Suprapubic skin (tissue), 4 donors: ENCODE measurements around the gene IQCN. TPM values are rescaled to one million over a fixed set of nuclear protein-coding genes. Genes with fewer than 3 reads are reported as not detected.

Experiments used
- DNase-seq, 2 donors: peaks; one replicate each; pipeline ENCODE4 v3.0.0-alpha.2; 2019; ENCODE audit warnings: low spot score in 2 of 2
- H3K27ac ChIP-seq: fragments of 200-600 bp; sonication (generic); one replicate; pipeline ENCODE4 v1.5.1; 2019
- H3K27me3 ChIP-seq: fragments of 200-600 bp; sonication (generic); one replicate; pipeline ENCODE4 v1.5.1; 2019
- H3K36me3 ChIP-seq: fragments of 200-600 bp; sonication (generic); one replicate; pipeline ENCODE4 v1.5.1; 2019
- H3K4me1 ChIP-seq: fragments of 200-600 bp; sonication (generic); one replicate; pipeline ENCODE4 v1.5.1; 2019
- H3K4me3 ChIP-seq: fragments of 200-600 bp; sonication (generic); one replicate; pipeline ENCODE4 v1.5.1; 2019; ENCODE audit warnings: mild to moderate bottlenecking
- H3K9me3 ChIP-seq: fragments of 200-600 bp; sonication (generic); one replicate; pipeline ENCODE4 v1.5.1; 2019
- EP300 ChIP-seq: sonication (generic); formaldehyde crosslinking; IDR thresholded peaks from one replicate; pipeline ENCODE4 v1.6.1; 2017; ENCODE audit warnings: antibody characterized with exemption
- POLR2A ChIP-seq, 2 donors: fragments of 450-650 bp; IDR thresholded peaks; one replicate each; pipeline ENCODE4 v1.6.1; 2017; ENCODE audit warnings: antibody characterized with exemption in 2 of 2, mild to moderate bottlenecking in 2 of 2, moderate library complexity in 2 of 2
- POLR2AphosphoS5 ChIP-seq, 3 donors: sonication (generic); formaldehyde crosslinking; IDR thresholded peaks; one replicate each; pipeline ENCODE4 v1.6.1; 2017; ENCODE audit warnings: antibody characterized with exemption in 3 of 3
- WGBS: methylation state at CpG from one replicate; pipeline ENCODE4 v1.1.5; 2018; 5-methylcytosine and 5-hydroxymethylcytosine counted together
- total RNA-seq, 4 donors: library from RNA; depleted of rRNA; stranded (reverse); fragments of >200 nt; gene quantifications; one replicate each; pipeline ENCODE4 v1.1.0, GENCODE V29; 2016
- TF ChIP-seq, protein P1 (sequence below), 2 donors: fragments of 200-600 bp in 1 of 2; fragments of 450-650 bp in 1 of 2; sonication (generic) in 1 of 2; IDR thresholded peaks; one replicate each; pipeline ENCODE4 v1.5.1; 2016 to 2019; ENCODE audit warnings: antibody characterized with exemption in 2 of 2, mild to moderate bottlenecking in 1 of 2, moderate library complexity in 1 of 2

IQCN gene
- total RNA-seq, 4 donors from 2014 or later = 8.1 to 27.6 (median 13.6) TPM

DNA sequence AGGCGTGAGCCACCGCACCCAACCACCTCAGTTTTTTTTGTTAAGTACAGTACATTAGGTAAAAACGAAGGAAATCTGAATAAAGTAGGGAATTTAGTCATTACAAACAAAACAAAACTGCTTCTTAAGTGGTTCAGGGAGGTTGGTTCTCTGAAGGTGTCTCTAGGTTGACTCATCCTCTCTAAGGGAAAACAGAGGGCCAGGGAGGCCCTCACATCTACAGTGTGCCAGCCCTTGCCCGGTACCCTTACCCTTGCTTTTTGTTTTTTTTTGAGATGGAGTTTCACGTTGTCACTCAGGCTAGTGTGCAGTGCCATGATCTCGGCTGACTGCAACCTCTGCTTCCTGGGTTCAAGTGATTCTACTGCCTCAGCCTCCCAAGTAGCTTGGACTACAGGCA is 24.3 kb upstream of the IQCN start:
- no peak overlapping the region for H3K27ac ChIP-seq
- no peaks in the 10 kb centered on the region for H3K27me3 ChIP-seq
- H3K4me1 ChIP-seq = peaks cover 31% of the 10 kb centered on the region
- H3K4me3 ChIP-seq = no peak overlapping the region
- TF ChIP-seq POLR2A (IDR thresholded peaks at IDR 0.05) (no peak), POLR2AphosphoS5 (IDR thresholded peaks at IDR 0.05) (no peak)
- 83% methylated on average over 6 of the region's 6 CpGs for WGBS
- H3K36me3 ChIP-seq = no peaks in the 10 kb centered on the region
- H3K9me3 ChIP-seq = no peaks in the 10 kb centered on the region
- no peak for DNase-seq

DNA sequence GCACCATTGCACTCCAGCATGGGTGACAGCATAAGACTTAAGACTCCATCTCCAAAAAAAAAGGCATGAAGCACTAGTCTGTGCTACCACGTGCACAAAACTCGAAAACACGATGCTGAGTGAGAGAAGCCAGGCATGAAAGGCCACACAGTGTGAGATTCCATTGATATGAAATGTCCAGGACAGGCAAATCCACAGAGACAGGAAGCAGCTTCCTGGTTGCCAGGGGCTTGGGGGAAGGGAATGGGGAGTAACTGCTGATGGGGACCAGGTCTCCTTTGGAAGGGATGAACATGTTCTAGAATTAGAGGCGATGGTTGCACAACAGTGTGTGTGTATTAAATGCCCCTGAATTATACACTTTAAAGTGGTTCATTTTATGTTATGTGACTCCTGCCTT is 23.1 kb upstream of the IQCN start:
- Histone ChIP-seq H3K4me3 (no peak overlapping the region), H3K4me1 (peaks cover 31% of the 10 kb centered on the region), H3K27ac (no peak overlapping the region), H3K27me3 (no peaks in the 10 kb centered on the region), H3K9me3 (no peaks in the 10 kb centered on the region), H3K36me3 (no peaks in the 10 kb centered on the region)
- DNase-seq = no peak
- 62% methylated on average over 4 of the region's 4 CpGs for WGBS
- TF ChIP-seq POLR2A (IDR thresholded peaks at IDR 0.05) = no peak
- TF ChIP-seq POLR2AphosphoS5 (IDR thresholded peaks at IDR 0.05) = no peak
- TF ChIP-seq, protein P1, sequence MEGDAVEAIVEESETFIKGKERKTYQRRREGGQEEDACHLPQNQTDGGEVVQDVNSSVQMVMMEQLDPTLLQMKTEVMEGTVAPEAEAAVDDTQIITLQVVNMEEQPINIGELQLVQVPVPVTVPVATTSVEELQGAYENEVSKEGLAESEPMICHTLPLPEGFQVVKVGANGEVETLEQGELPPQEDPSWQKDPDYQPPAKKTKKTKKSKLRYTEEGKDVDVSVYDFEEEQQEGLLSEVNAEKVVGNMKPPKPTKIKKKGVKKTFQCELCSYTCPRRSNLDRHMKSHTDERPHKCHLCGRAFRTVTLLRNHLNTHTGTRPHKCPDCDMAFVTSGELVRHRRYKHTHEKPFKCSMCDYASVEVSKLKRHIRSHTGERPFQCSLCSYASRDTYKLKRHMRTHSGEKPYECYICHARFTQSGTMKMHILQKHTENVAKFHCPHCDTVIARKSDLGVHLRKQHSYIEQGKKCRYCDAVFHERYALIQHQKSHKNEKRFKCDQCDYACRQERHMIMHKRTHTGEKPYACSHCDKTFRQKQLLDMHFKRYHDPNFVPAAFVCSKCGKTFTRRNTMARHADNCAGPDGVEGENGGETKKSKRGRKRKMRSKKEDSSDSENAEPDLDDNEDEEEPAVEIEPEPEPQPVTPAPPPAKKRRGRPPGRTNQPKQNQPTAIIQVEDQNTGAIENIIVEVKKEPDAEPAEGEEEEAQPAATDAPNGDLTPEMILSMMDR (IDR thresholded peaks at IDR 0.05) = no peak
- no peak for TF ChIP-seq EP300

DNA sequence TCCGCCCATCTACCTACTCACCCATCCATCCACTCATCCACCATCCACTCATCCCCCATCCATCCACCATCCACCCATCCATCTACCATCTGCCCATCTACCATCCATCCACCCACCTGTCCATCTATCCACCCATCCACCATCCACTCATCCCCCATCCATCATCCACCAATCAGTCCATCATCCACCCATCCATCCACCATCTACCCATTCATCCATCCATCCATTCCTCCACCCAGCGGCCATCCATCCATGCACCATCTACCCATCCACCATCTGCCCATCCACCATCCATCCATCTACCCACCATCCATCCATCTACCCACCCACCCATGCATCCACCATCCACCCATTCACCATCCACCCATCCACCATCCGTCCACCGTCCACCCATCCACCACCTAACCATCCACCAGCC is 20.8 kb upstream of the IQCN start:
- no peak overlapping the region for H3K27ac ChIP-seq
- H3K4me3 ChIP-seq = no peak overlapping the region
- H3K27me3 ChIP-seq = no peaks in the 10 kb centered on the region
- no peaks in the 10 kb centered on the region for H3K36me3 ChIP-seq
- H3K4me1 ChIP-seq = peaks cover 38% of the 10 kb centered on the region
- DNase-seq = peak in 1 of 2 donors; percentile 60
- WGBS = 73% methylated on average over 4 of the region's 4 CpGs
- no peaks in the 10 kb centered on the region for H3K9me3 ChIP-seq
- TF ChIP-seq, protein P1 (IDR thresholded peaks at IDR 0.05) = no peak
- TF ChIP-seq POLR2A (IDR thresholded peaks at IDR 0.05) = no peak
- no peak for TF ChIP-seq EP300
- no peak for TF ChIP-seq POLR2AphosphoS5 (IDR thresholded peaks at IDR 0.05)

DNA sequence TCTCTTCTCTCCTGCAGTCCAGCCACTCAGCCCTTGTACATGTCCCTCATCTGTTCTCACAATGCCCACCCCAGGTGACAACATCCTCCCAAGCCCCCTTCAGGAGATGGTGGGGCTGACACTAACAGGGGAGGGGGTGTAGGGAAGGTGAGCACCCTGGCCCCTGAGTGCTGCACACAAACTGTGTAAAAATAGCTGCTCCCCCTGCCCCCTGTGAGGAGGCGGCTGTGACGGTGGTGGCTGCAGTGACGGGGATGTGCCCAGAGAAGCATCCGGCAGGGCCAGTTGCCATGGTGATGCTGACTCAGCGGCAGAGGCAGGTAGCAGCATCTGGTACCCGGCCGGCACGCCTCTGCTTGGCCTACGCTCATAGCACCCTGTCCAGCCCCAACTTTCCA is 20.2 kb upstream of the IQCN start:
- TF ChIP-seq, protein P1 (IDR thresholded peaks at IDR 0.05) = no peak
- TF ChIP-seq POLR2AphosphoS5 (IDR thresholded peaks at IDR 0.05) (no peak), EP300 (no peak), POLR2A (IDR thresholded peaks at IDR 0.05) (no peak)
- peaks cover 43% of the 10 kb centered on the region for H3K4me1 ChIP-seq
- peak in 1 of 2 donors; percentile 81 for DNase-seq
- no peaks in the 10 kb centered on the region for H3K36me3 ChIP-seq
- H3K27me3 ChIP-seq = no peaks in the 10 kb centered on the region
- WGBS = 28% methylated on average over 4 of the region's 9 CpGs
- no peaks in the 10 kb centered on the region for H3K9me3 ChIP-seq
- peak overlapping the region; percentile 91 for H3K27ac ChIP-seq
- H3K4me3 ChIP-seq = no peak overlapping the region

DNA sequence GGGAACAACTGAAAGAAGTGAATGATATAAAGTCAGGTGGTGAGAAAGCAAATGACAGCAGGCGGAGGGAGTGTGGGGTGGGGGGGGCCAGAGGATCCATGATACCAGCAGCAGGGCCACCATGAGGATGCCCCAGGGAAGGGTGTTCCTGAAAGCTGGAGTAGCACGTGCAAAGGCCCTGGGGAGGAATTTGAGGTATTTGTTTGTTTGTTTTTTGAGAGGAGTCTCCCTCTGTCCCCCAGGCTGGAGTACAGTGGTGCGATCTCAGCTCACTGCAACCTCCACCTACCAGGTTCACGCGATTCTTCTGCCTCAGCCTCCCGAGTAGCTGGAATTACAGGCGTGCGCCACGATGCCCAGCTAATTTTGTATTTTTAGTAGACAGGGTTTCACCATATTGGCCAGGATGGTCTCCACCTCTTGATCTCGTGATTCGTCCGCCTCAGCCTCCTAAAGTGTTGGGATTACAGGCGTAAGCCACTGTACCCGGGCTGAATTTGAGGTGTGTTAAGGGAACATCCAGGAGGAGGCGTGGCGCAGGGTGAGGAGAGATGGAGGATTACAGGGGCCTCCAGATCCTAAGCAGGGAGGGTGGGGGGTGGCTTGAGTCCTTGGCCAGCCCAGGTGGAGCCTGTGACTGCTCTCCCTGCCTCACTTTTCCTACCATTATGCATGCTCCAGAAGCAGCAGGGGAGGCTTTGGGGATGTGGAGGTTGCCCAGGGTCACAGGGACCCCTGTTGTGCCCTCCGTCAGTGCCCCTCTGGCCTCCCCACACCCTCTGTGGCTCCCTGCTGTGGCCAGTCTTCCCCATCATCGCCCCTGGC is 19.6 kb upstream of the IQCN start:
- H3K4me3 ChIP-seq = peak overlapping the region; percentile 72
- WGBS = 46% methylated on average over 16 of the region's 18 CpGs
- no peaks in the 10 kb centered on the region for H3K27me3 ChIP-seq
- TF ChIP-seq POLR2AphosphoS5 (IDR thresholded peaks at IDR 0.05) = no peak
- no peak for TF ChIP-seq EP300
- no peak for TF ChIP-seq POLR2A (IDR thresholded peaks at IDR 0.05)
- TF ChIP-seq, protein P1 (IDR thresholded peaks at IDR 0.05) = no peak
- H3K4me1 ChIP-seq = peaks cover 43% of the 10 kb centered on the region
- H3K36me3 ChIP-seq = no peaks in the 10 kb centered on the region
- peak overlapping the region; percentile 91 for H3K27ac ChIP-seq
- peak in 1 of 2 donors; percentile 72 for DNase-seq
- H3K9me3 ChIP-seq = no peaks in the 10 kb centered on the region
